IMR-90 (cell line): Measurements from ENCODE around the gene RNF151. TPM values are rescaled to one million over a fixed set of nuclear protein-coding genes. Genes with fewer than 3 reads are reported as not detected.

Experiments
- ATAC-seq: fragments of 200-7000 bp; cut with Tn5 transposase; 2 replicates; pipeline ENCODE4 v1.9.1; 2020; ENCODE audit warnings: low read depth, mild to moderate bottlenecking, moderate library complexity
- BruUV-seq: library from RNA; stranded (reverse); fragments of 400-500 nt; replicated peaks from 2 replicates; lab custom pipeline; 2021; lab: Mats Ljungman, UMichigan
- CTCF ChIA-PET: fragments of 300-600 bp; formaldehyde crosslinking; extraction: SDS; loops from one replicate; lab custom pipeline; 2021; ENCODE audit warnings: antibody characterized with exemption; lab: Yijun Ruan, JAX
- POLR2A ChIA-PET: fragments of 300-600 bp; sonication (Branson Sonifier 250); formaldehyde crosslinking; loops from one replicate; lab custom pipeline; 2022; ENCODE audit warnings: antibody characterized with exemption; ENCODE audit not compliant: unreplicated experiment; lab: Charles Lee
- DNase-seq: peaks from one replicate; pipeline ENCODE4 v3.0.0; 2013
- H2AFZ ChIP-seq: replicated peaks from 2 replicates; pipeline ENCODE3; 2013; ENCODE audit warnings: low read length, mild to moderate bottlenecking; ENCODE audit not compliant: poor library complexity
- H2AK5ac ChIP-seq: 2 replicates; pipeline ENCODE4 v1.6.1; 2013; ENCODE audit warnings: low read depth, low read length, inconsistent platforms
- H2AK9ac ChIP-seq: replicated peaks from 2 replicates; pipeline ENCODE3; 2013; ENCODE audit warnings: mild to moderate bottlenecking, low read depth, low read length, moderate library complexity; ENCODE audit not compliant: poor library complexity
- H2BK120ac ChIP-seq: 2 replicates; pipeline ENCODE4 v1.6.1; 2013; ENCODE audit warnings: low read depth, low read length, inconsistent platforms
- H2BK15ac ChIP-seq: 3 replicates; pipeline ENCODE4 v1.6.1; 2013; ENCODE audit warnings: low read depth, low read length, inconsistent platforms
- H2BK20ac ChIP-seq: 2 replicates; pipeline ENCODE4 v1.6.1; 2013; ENCODE audit warnings: low read depth, mild to moderate bottlenecking, inconsistent platforms, low read length, moderate library complexity
- H2BK5ac ChIP-seq: 2 replicates; pipeline ENCODE4 v1.6.1; 2013; ENCODE audit warnings: mild to moderate bottlenecking, low read depth, low read length, inconsistent platforms; ENCODE audit not compliant: poor library complexity, severe bottlenecking
- H3K14ac ChIP-seq: replicated peaks from 2 replicates; pipeline ENCODE4 v1.6.1; 2013; ENCODE audit warnings: low read depth, low read length, inconsistent platforms
- H3K18ac ChIP-seq: 2 replicates; pipeline ENCODE4 v1.6.1; 2013; ENCODE audit warnings: low read depth, low read length, control low read depth
- H3K23ac ChIP-seq: 2 replicates; pipeline ENCODE4 v1.6.1; 2013; ENCODE audit warnings: low read depth, low read length, inconsistent platforms
- H3K27ac ChIP-seq: 2 replicates; pipeline ENCODE4 v1.5.1; 2013; ENCODE audit warnings: mild to moderate bottlenecking, control low read depth, low read length; ENCODE audit not compliant: insufficient read depth
- H3K27me3 ChIP-seq: 2 replicates; pipeline ENCODE4 v1.6.1; 2013; ENCODE audit warnings: low read length; ENCODE audit not compliant: control insufficient read depth, insufficient read depth
- H3K36me3 ChIP-seq: 2 replicates; pipeline ENCODE4 v1.6.1; 2013; ENCODE audit warnings: low read length, mixed read lengths; ENCODE audit not compliant: control insufficient read depth, insufficient read depth
- H3K4ac ChIP-seq: 2 replicates; pipeline ENCODE4 v1.6.1; 2013; ENCODE audit warnings: low read depth, low read length, inconsistent platforms
- H3K4me1 ChIP-seq: 2 replicates; pipeline ENCODE4 v1.6.1; 2013; ENCODE audit warnings: low read length, mixed read lengths; ENCODE audit not compliant: control insufficient read depth, insufficient read depth
- H3K4me2 ChIP-seq: 2 replicates; pipeline ENCODE4 v1.6.1; 2013; ENCODE audit warnings: low read depth, mild to moderate bottlenecking, control low read depth, low read length, moderate library complexity
- H3K4me3 ChIP-seq: 2 replicates; pipeline ENCODE4 v1.5.1; 2013; ENCODE audit warnings: low read depth, mild to moderate bottlenecking, control low read depth, low read length, moderate library complexity; ENCODE audit not compliant: insufficient read depth
- H3K56ac ChIP-seq: 2 replicates; pipeline ENCODE4 v1.6.1; 2013; ENCODE audit warnings: low read length, inconsistent platforms; ENCODE audit not compliant: insufficient read depth; ENCODE audit errors: extremely low read depth
- H3K79me1 ChIP-seq, 2 experiments: 2 replicates each; pipeline ENCODE4 v1.6.1; 2013; ENCODE audit warnings: low read length in 2 of 2, inconsistent platforms in 1 of 2, low read depth in 1 of 2
- H3K9ac ChIP-seq: 2 replicates; pipeline ENCODE4 v1.6.1; 2013; ENCODE audit warnings: low read depth, low read length, control low read depth
- H3K9me1 ChIP-seq: 2 replicates; pipeline ENCODE4 v1.6.1; 2013; ENCODE audit warnings: low read length, inconsistent platforms; ENCODE audit not compliant: insufficient read depth
- H3K9me3 ChIP-seq: 2 replicates; pipeline ENCODE4 v1.6.1; 2013; ENCODE audit warnings: low read length; ENCODE audit not compliant: control insufficient read depth, insufficient read depth
- H4K20me1 ChIP-seq: 2 replicates; pipeline ENCODE4 v1.6.1; 2013; ENCODE audit warnings: low read length, inconsistent platforms; ENCODE audit not compliant: insufficient read depth
- H4K5ac ChIP-seq: 2 replicates; pipeline ENCODE4 v1.6.1; 2013; ENCODE audit warnings: mild to moderate bottlenecking, low read depth, low read length, control low read depth
- H4K8ac ChIP-seq, 2 experiments: 2 replicates each; pipeline ENCODE4 v1.6.1; 2013; ENCODE audit warnings: low read depth in 2 of 2, low read length in 2 of 2, control low read depth in 1 of 2, inconsistent platforms in 1 of 2
- H4K91ac ChIP-seq: 2 replicates; pipeline ENCODE4 v1.6.1; 2013; ENCODE audit warnings: low read depth, low read length, inconsistent platforms; ENCODE audit not compliant: insufficient read depth
- BHLHE40 ChIP-seq: fragments of 150-350 bp; IDR thresholded peaks from 2 replicates; pipeline ENCODE4 v1.6.1; 2016; ENCODE audit warnings: mild to moderate bottlenecking, low read depth, low read length
- WGBS, 2 experiments: methylation state at CpG; one replicate each; pipeline versions ENCODE4 v1.1.5 to v1.1.7; 2013; ENCODE audit warnings: missing lambda C conversion rate in 2 of 2; ENCODE audit not compliant: insufficient read length in 1 of 2; ENCODE audit errors: extremely low coverage in 2 of 2; 5-methylcytosine and 5-hydroxymethylcytosine counted together
- dilution Hi-C: fragments of 300-500 bp; cut with HindIII; formaldehyde crosslinking; loops from one replicate; pipeline ENCODE4 v1.14.3; 2018; ENCODE audit warnings: low sequenced_read_pairs; ENCODE audit not compliant: unreplicated experiment
- in situ Hi-C: fragments of 300-500 bp; cut with MboI; formaldehyde crosslinking; loops from 3 replicates; pipeline ENCODE4 v1.14.3; 2019; ENCODE audit warnings: low sequenced_read_pairs, inconsistent platforms, mixed read lengths
- intact Hi-C: fragments of 100-400 bp; cut with micrococcal nuclease; formaldehyde crosslinking; loops from 2 replicates; pipeline ENCODE4 v1.10.0; 2022
- polyA plus RNA-seq, 3 experiments: library from polyadenylated mRNA; depleted of rRNA; stranded (reverse); fragments of >200 nt; gene quantifications; 2 replicates each; pipeline ENCODE4 v1.2.3, GENCODE V29; 2012; ENCODE audit warnings: low replicate concordance in 1 of 3
- total RNA-seq: library from RNA; depleted of rRNA; stranded (reverse); fragments of >200 nt; gene quantifications from 2 replicates; pipeline ENCODE4 v1.2.3, GENCODE V29; 2012

Gene RNF151
- total and polyA plus RNA-seq, 2 of the 4 experiments (the other 2 are of a cell fraction) = not detected

DNA sequence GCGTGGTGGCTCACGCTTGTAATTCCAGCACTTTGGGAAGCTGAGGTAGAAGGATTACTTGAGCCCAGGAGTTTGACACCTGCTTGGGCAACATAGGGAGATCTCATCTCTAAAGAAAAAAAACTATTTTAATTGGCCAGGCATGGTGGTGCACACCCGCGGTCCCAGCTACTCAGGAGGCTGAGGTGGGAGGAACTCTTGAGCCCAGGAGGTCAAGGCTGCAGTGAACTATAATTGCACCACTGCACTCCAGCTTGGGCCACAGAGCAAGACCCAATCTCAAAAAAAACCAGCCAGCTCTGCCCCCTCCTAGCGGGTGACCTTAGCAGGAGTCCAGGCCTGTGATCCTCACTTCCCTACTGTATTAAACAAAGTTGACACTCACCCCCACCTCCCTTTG is 42.6 kb upstream of the RNF151 start:
- no peaks in the 10 kb centered on the region; the same call in 1 of the 2 replicates for H3K9me1 ChIP-seq
- no peaks in the 10 kb centered on the region for H3K79me1 ChIP-seq
- no peak overlapping the region for H3K9ac ChIP-seq
- no peak overlapping the region for H3K4me2 ChIP-seq
- H4K5ac ChIP-seq = no peak overlapping the region
- H2BK5ac ChIP-seq = no peak overlapping the region
- no CpG with 5 or more reads among the region's 5 CpGs for WGBS, 2 experiments
- no peak for TF ChIP-seq BHLHE40
- H4K91ac ChIP-seq = no peak overlapping the region
- intact Hi-C loops (no loop called here), dilution Hi-C loops (no loop called here), in situ Hi-C loops (no loop called here)
- peak overlapping the region; percentile 70 for H2AK9ac ChIP-seq
- H3K14ac ChIP-seq = no peak overlapping the region
- no peak overlapping the region for H4K8ac ChIP-seq
- DNase-seq (no peak), ATAC-seq (no peak)
- no peak overlapping the region for H3K27ac ChIP-seq
- H3K4me3 ChIP-seq = no peak overlapping the region
- BruUV-seq = no TSS peak
- H3K18ac ChIP-seq = no peak overlapping the region
- no peaks in the 10 kb centered on the region; the same call in 1 of the 2 replicates for H3K9me3 ChIP-seq
- H3K4ac ChIP-seq = no peak overlapping the region
- no peak overlapping the region for H2AK5ac ChIP-seq
- H3K23ac ChIP-seq = no peak overlapping the region
- ChIA-PET POLR2A (no interaction called here), CTCF (no interaction called here)
- H2BK120ac ChIP-seq = no peak overlapping the region
- H2BK15ac ChIP-seq = no peak overlapping the region
- H3K4me1 ChIP-seq = no peaks in the 10 kb centered on the region
- no peaks in the 10 kb centered on the region for H3K36me3 ChIP-seq
- no peak overlapping the region for H3K56ac ChIP-seq
- peak overlapping the region; percentile 73 for H2AFZ ChIP-seq
- H3K27me3 ChIP-seq = peaks cover 51% of the 10 kb centered on the region
- no peak overlapping the region for H2BK20ac ChIP-seq
- H4K20me1 ChIP-seq = no peaks in the 10 kb centered on the region
